Caco-2 (cell line): ENCODE measurements around the gene AURKAIP1. TPM values are rescaled to one million over a fixed set of nuclear protein-coding genes. Genes with fewer than 3 reads are reported as not detected.

Experiments used
- BruUV-seq: library from RNA; stranded (reverse); fragments of 400-500 nt; replicated peaks from 2 replicates; lab custom pipeline; 2021; lab: Mats Ljungman, UMichigan
- CTCF ChIA-PET: fragments of 300-600 bp; sonication (Branson Sonifier 250); formaldehyde crosslinking; loops from one replicate; lab custom pipeline; 2022; ENCODE audit warnings: antibody characterized with exemption; lab: Charles Lee
- POLR2A ChIA-PET: fragments of 300-600 bp; sonication (Branson Sonifier 250); formaldehyde crosslinking; loops from one replicate; lab custom pipeline; 2022; ENCODE audit warnings: antibody characterized with exemption; lab: Charles Lee
- DNase-seq, 2 experiments: peaks; one replicate each; pipeline versions ENCODE4 v3.0.0 to v3.0.0-alpha.2; 2020 to 2022
- H3K27me3 ChIP-seq: replicated peaks from 2 replicates; pipeline ENCODE4 v1.6.0; 2011; ENCODE audit warnings: low read length; ENCODE audit not compliant: control insufficient read depth, insufficient read depth
- H3K36me3 ChIP-seq: 2 replicates; pipeline ENCODE4 v1.5.1; 2011; ENCODE audit warnings: low read length; ENCODE audit not compliant: control insufficient read depth, insufficient read depth
- H3K4me1 ChIP-seq: fragments of 250-450 bp; sonication (Bioruptor Pico); 2 replicates; pipeline ENCODE4 v1.5.1; 2020; ENCODE audit warnings: mild to moderate bottlenecking
- H3K4me3 ChIP-seq: 2 replicates; pipeline ENCODE4 v1.5.1; 2011; ENCODE audit warnings: low read depth, mild to moderate bottlenecking, control low read depth, low read length
- H3K9me3 ChIP-seq: fragments of 250-450 bp; sonication (Bioruptor Pico); 2 replicates; pipeline ENCODE4 v1.5.1; 2020; ENCODE audit warnings: mild to moderate bottlenecking, moderate library complexity
- H3K27ac Mint-ChIP-seq: one replicate; pipeline ENCODE4 v1.8.0; 2022; ENCODE audit warnings: mixed read lengths; ENCODE audit not compliant: unreplicated experiment
- H3K27me3 Mint-ChIP-seq: one replicate; pipeline ENCODE4 v1.8.0; 2022; ENCODE audit warnings: mixed read lengths; ENCODE audit not compliant: insufficient read depth, unreplicated experiment
- H3K36me3 Mint-ChIP-seq: one replicate; pipeline ENCODE4 v1.8.0; 2022; ENCODE audit warnings: mild to moderate bottlenecking, mixed read lengths; ENCODE audit not compliant: insufficient read depth, unreplicated experiment
- H3K4me1 Mint-ChIP-seq: one replicate; pipeline ENCODE4 v1.8.0; 2022; ENCODE audit warnings: low read depth, mixed read lengths; ENCODE audit not compliant: unreplicated experiment
- H3K4me3 Mint-ChIP-seq: one replicate; pipeline ENCODE4 v1.8.0; 2022; ENCODE audit warnings: mild to moderate bottlenecking, moderate library complexity, mixed read lengths; ENCODE audit not compliant: unreplicated experiment
- H3K9me3 Mint-ChIP-seq: one replicate; pipeline ENCODE4 v1.8.0; 2022; ENCODE audit warnings: mixed read lengths; ENCODE audit not compliant: unreplicated experiment
- CTCF ChIP-seq, 2 experiments: fragments of 200-600 bp in 1 of 2; IDR thresholded peaks; 1 replicate in 1 of 2; 2 replicates in 1 of 2; pipeline versions ENCODE4 v1.5.1 to v1.8.0; 2011 to 2022; ENCODE audit warnings: antibody characterized with exemption in 1 of 2, control low read depth in 1 of 2, inconsistent platforms in 1 of 2, low read depth in 1 of 2, low read length in 1 of 2, mild to moderate bottlenecking in 1 of 2, moderate library complexity in 1 of 2; ENCODE audit not compliant: insufficient read depth in 1 of 2, severe bottlenecking in 1 of 2, unreplicated experiment in 1 of 2
- intact Hi-C: fragments of 100-400 bp; cut with micrococcal nuclease; formaldehyde crosslinking; loops from one replicate; pipeline ENCODE4 v1.10.0; 2022; ENCODE audit not compliant: unreplicated experiment
- total RNA-seq: library from RNA; stranded (reverse); gene quantifications from 2 replicates; pipeline ENCODE4 v1.2.3, GENCODE V29; 2022

Gene AURKAIP1
- total RNA-seq, 1 experiment from 2014 or later, result 187 TPM

- no peaks in the 10 kb centered on the region for H3K27me3 ChIP-seq
- POLR2A ChIA-PET, result no interaction called here
Observed at GRCh38 chr1:1342584-1343115, 32.4 kb downstream of the AURKAIP1 start.

DNA sequence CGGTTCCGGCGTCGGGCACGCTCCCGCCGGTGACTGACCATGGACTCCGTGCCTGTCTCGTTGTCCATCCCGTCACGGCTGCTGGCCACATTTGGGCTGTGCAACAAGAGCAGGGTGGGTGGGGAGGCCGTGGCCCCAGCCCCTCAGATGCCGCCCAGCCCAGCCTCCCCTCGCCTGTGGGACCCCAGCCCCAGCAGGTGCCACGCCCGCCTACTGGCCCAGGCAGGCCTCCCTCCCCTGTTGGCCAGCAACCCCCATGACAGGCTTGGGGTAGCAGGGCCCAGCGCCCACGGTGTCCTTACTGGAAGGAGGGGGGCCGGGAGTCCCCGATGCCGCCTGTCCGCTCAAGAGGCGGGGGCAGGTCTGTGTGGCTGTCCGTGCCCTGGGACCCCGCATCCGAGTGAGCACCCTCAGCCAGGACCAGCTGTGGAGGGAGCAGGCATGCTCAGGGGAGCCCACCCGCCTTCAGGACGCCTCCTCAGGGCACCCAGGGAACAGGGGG, 32.9 kb downstream of the AURKAIP1 start:
- peaks cover 34% of the 10 kb centered on the region for H3K36me3 Mint-ChIP-seq
- TF ChIP-seq CTCF (IDR thresholded peaks at IDR 0.05; ENCODE audit: insufficient read depth in 1 of 2, low read depth in 1 of 2, low read length in 1 of 2, severe bottlenecking in 1 of 2, unreplicated experiment in 1 of 2), result no peak
- no peak overlapping the region for H3K27ac Mint-ChIP-seq
- no peak for DNase-seq
- no peak overlapping the region for H3K4me3 ChIP-seq
- no peaks in the 10 kb centered on the region; the same call in none of the 2 replicates for H3K36me3 ChIP-seq
- H3K27me3 Mint-ChIP-seq, result no peaks in the 10 kb centered on the region
- H3K4me3 Mint-ChIP-seq, result no peak overlapping the region
- H3K9me3 ChIP-seq, result no peaks in the 10 kb centered on the region
- ChIA-PET CTCF (no interaction called here), POLR2A (no interaction called here)
- H3K4me1 Mint-ChIP-seq, result no peaks in the 10 kb centered on the region
- H3K4me1 ChIP-seq, result 0 out of 2 replicates have a peak, but pooled peaks cover 6% of the 10 kb centered on the region
- H3K27me3 ChIP-seq, result no peaks in the 10 kb centered on the region
- no TSS peak for BruUV-seq
- intact Hi-C loops, result loop anchor here (10.0 kb wide), 1 partner anchor 163 kb away; no protein-coding TSS in a partner anchor
- H3K9me3 Mint-ChIP-seq, result no peaks in the 10 kb centered on the region

More at GRCh38 chr1:1342584-1343115, 32.4 kb downstream of the AURKAIP1 start:
- no peaks in the 10 kb centered on the region for H3K4me1 Mint-ChIP-seq
- Histone ChIP-seq H3K36me3 (no peaks in the 10 kb centered on the region; the same call in none of the 2 replicates), H3K4me1 (peaks cover 9% of the 10 kb centered on the region), H3K9me3 (no peaks in the 10 kb centered on the region), H3K4me3 (no peak overlapping the region)
- peaks cover 28% of the 10 kb centered on the region for H3K36me3 Mint-ChIP-seq
- intact Hi-C loops, result loop anchor here (10.0 kb wide), 1 partner anchor 162 kb away; no protein-coding TSS in a partner anchor
- H3K9me3 Mint-ChIP-seq, result no peaks in the 10 kb centered on the region
- DNase-seq, result no peak
- no TSS peak for BruUV-seq
- H3K27ac Mint-ChIP-seq, result no peak overlapping the region
- no peak for TF ChIP-seq CTCF (IDR thresholded peaks at IDR 0.05; ENCODE audit: insufficient read depth in 1 of 2, low read depth in 1 of 2, low read length in 1 of 2, severe bottlenecking in 1 of 2, unreplicated experiment in 1 of 2)
- CTCF ChIA-PET, result no interaction called here
- no peak overlapping the region for H3K4me3 Mint-ChIP-seq
- no peaks in the 10 kb centered on the region for H3K27me3 Mint-ChIP-seq

GRCh38 chr1:1341549-1342021, 33.4 kb downstream of the AURKAIP1 start:
- 0 out of 2 replicates have a peak, but pooled peaks cover 6% of the 10 kb centered on the region for H3K4me1 ChIP-seq
- no peak for DNase-seq

More at GRCh38 chr1:1341549-1342021, 33.4 kb downstream of the AURKAIP1 start:
- Mint-ChIP-seq H3K9me3 (no peaks in the 10 kb centered on the region), H3K27me3 (no peaks in the 10 kb centered on the region), H3K4me1 (no peaks in the 10 kb centered on the region), H3K36me3 (peaks cover 35% of the 10 kb centered on the region), H3K27ac (no peak overlapping the region), H3K4me3 (no peak overlapping the region)
- no peak overlapping the region for H3K4me3 ChIP-seq
- no peak for TF ChIP-seq CTCF (IDR thresholded peaks at IDR 0.05; ENCODE audit: insufficient read depth in 1 of 2, low read depth in 1 of 2, low read length in 1 of 2, severe bottlenecking in 1 of 2, unreplicated experiment in 1 of 2)
- intact Hi-C loops, result loop anchor here (10.0 kb wide), 1 partner anchor 163 kb away; no protein-coding TSS in a partner anchor
- H3K27me3 ChIP-seq, result no peaks in the 10 kb centered on the region
- H3K36me3 ChIP-seq, result no peaks in the 10 kb centered on the region; the same call in none of the 2 replicates
- BruUV-seq, result no TSS peak
- ChIA-PET POLR2A (no interaction called here), CTCF (no interaction called here)
- no peaks in the 10 kb centered on the region for H3K9me3 ChIP-seq
